ENCODE data around the gene SYT2. TPM values are rescaled to one million over a fixed set of nuclear protein-coding genes. Genes with fewer than 3 reads are reported as not detected.

The SYT2 gene
- total and polyA plus RNA-seq, 9 of the 15 experiments (the other 6 are each of a cell fraction or from before 2014, with no cell fraction given), result not detected

DNA sequence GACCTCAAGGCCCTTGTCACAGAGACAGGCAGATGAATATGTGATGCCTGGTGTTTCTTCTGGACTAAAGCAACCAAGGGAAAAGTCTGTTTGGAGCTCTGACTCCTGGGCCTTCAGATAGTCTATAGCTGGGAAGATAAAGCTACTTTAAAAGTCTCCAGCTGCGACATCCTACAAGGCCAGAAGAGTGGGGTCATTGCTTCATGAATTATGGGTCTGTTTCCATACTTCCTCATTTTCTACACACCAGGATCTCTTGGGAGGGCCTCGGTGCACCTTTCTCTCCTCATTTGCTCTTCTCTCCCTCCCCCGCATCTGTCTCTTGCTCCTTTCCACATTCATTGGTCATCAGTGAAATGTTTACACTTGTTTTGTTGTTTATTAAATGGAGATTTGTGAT, 44.8 kb downstream of the SYT2 start:
- CTCF ChIA-PET (ENCODE audit: low intra/inter-chr PET ratio), result no interaction called here
- BruUV-seq (replicated peaks), result no TSS peak

More for the DNA sequence above, 44.8 kb downstream of the SYT2 start:
- peaks cover 6% of the 10 kb centered on the region; the same call in 1 of the 2 replicates for H4K20me1 ChIP-seq (replicated peaks; ENCODE audit: control insufficient read depth, insufficient read depth, low read length)
- POLR2A ChIA-PET, result interaction anchor here (0.7 kb wide), 1 partner anchor 81 kb away, joined by 4 read pairs; no protein-coding TSS in a partner anchor
- in situ Hi-C loops (cut with MboI) (no loop called here), intact Hi-C loops (cut with micrococcal nuclease) (no loop called here)
- H3K4me1 ChIP-seq (replicated peaks in 1 of 2; ENCODE audit: control insufficient read depth in 2 of 2, insufficient read depth in 2 of 2, low read length in 2 of 2), result no peaks in the 10 kb centered on the region
- peak; percentile 32 for FAIRE-seq
- no peak for DNase-seq (ENCODE audit: extremely low read depth in 1 of 4, low spot score in 3 of 4)
- no peak overlapping the region for H3K9ac ChIP-seq (ENCODE audit: insufficient read depth in 1 of 2, low read depth in 2 of 2, low read length in 2 of 2)
- WGBS (ENCODE audit: insufficient coverage, low coverage, missing lambda C conversion rate), result 6% methylated on average over 3 of the region's 3 CpGs
- H3K4me3 ChIP-seq, result no peak overlapping the region
- no peak overlapping the region for H2AFZ ChIP-seq (ENCODE audit: low read depth, low read length)
- TF ChIP-seq ARNT (IDR thresholded peaks at IDR 0.05), result no peak
- TF ChIP-seq PCBP1 (IDR thresholded peaks at IDR 0.05; ENCODE audit: low read depth, low read length, poor library complexity, severe bottlenecking), result no peak
- no peak for TF ChIP-seq NRF1 (conservative IDR thresholded peaks at IDR 0.05 in 1 of 2, IDR thresholded peaks at IDR 0.05 in 1 of 2)
- TF ChIP-seq, protein P1, sequence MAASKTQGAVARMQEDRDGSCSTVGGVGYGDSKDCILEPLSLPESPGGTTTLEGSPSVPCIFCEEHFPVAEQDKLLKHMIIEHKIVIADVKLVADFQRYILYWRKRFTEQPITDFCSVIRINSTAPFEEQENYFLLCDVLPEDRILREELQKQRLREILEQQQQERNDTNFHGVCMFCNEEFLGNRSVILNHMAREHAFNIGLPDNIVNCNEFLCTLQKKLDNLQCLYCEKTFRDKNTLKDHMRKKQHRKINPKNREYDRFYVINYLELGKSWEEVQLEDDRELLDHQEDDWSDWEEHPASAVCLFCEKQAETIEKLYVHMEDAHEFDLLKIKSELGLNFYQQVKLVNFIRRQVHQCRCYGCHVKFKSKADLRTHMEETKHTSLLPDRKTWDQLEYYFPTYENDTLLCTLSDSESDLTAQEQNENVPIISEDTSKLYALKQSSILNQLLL (CRISPR knock-in tag; IDR thresholded peaks at IDR 0.05; ENCODE audit: borderline replicate concordance), result no peak
- 0 out of 2 replicates have a peak, but pooled peaks have one; percentile 5 for TF ChIP-seq EGR1 (conservative IDR thresholded peaks at IDR 0.05)
- TF ChIP-seq XRCC4 (IDR thresholded peaks at IDR 0.05; ENCODE audit: extremely low read depth, insufficient read depth, insufficient read length), result no peak
- no peak for TF ChIP-seq ZNF436 (CRISPR knock-in tag; IDR thresholded peaks at IDR 0.05)
- TF ChIP-seq, protein P2, sequence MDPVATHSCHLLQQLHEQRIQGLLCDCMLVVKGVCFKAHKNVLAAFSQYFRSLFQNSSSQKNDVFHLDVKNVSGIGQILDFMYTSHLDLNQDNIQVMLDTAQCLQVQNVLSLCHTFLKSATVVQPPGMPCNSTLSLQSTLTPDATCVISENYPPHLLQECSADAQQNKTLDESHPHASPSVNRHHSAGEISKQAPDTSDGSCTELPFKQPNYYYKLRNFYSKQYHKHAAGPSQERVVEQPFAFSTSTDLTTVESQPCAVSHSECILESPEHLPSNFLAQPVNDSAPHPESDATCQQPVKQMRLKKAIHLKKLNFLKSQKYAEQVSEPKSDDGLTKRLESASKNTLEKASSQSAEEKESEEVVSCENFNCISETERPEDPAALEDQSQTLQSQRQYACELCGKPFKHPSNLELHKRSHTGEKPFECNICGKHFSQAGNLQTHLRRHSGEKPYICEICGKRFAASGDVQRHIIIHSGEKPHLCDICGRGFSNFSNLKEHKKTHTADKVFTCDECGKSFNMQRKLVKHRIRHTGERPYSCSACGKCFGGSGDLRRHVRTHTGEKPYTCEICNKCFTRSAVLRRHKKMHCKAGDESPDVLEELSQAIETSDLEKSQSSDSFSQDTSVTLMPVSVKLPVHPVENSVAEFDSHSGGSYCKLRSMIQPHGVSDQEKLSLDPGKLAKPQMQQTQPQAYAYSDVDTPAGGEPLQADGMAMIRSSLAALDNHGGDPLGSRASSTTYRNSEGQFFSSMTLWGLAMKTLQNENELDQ (CRISPR knock-in tag; IDR thresholded peaks at IDR 0.05; ENCODE audit: borderline replicate concordance), result no peak
- TF ChIP-seq MCM7 (IDR thresholded peaks at IDR 0.05), result no peak
- peak; percentile 37 for TF ChIP-seq MEIS2 (IDR thresholded peaks at IDR 0.05; ENCODE audit: partially characterized antibody)
- no peak for TF ChIP-seq RBM14 (IDR thresholded peaks at IDR 0.05; ENCODE audit: borderline replicate concordance, insufficient read depth, low read depth, low read length)
- TF ChIP-seq, protein P3, sequence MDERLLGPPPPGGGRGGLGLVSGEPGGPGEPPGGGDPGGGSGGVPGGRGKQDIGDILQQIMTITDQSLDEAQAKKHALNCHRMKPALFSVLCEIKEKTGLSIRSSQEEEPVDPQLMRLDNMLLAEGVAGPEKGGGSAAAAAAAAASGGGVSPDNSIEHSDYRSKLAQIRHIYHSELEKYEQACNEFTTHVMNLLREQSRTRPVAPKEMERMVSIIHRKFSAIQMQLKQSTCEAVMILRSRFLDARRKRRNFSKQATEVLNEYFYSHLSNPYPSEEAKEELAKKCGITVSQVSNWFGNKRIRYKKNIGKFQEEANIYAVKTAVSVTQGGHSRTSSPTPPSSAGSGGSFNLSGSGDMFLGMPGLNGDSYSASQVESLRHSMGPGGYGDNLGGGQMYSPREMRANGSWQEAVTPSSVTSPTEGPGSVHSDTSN (CRISPR knock-in tag; IDR thresholded peaks at IDR 0.05; ENCODE audit: low read depth), result no peak
- TF ChIP-seq, protein P3 (tag; conservative IDR thresholded peaks at IDR 0.05; ENCODE audit: low read depth), result peak; percentile 56
- H3K4me2 ChIP-seq (ENCODE audit: insufficient read depth, low read length), result no peak overlapping the region
- H3K36me3 ChIP-seq (ENCODE audit: control insufficient read depth, insufficient read depth, low read length), result no peaks in the 10 kb centered on the region
- H3K27ac ChIP-seq (ENCODE audit: extremely low read depth, low read depth, low read length), result no peak overlapping the region
- H3K9me3 ChIP-seq (replicated peaks; ENCODE audit: control insufficient read depth, insufficient read depth, low read depth, low read length), result no peaks in the 10 kb centered on the region
- peaks cover 47 to 60% of the 10 kb centered on the region in 2 experiments for H3K27me3 ChIP-seq (ENCODE audit: control insufficient read depth in 2 of 2, insufficient read depth in 2 of 2, low read length in 2 of 2)
- no peaks in the 10 kb centered on the region for H3K79me2 ChIP-seq (ENCODE audit: control insufficient read depth, insufficient read depth, low read length)
- no peaks in the 10 kb centered on the region for H3K9me1 ChIP-seq (ENCODE audit: control insufficient read depth, insufficient read depth, low read length)
- ATAC-seq, result no peak
